Gastrocnemius medialis (tissue), 4 donors: ENCODE measurements around the gene ETS2. TPM values are rescaled to one million over a fixed set of nuclear protein-coding genes. Genes with fewer than 3 reads are reported as not detected.

Experiments used
- ATAC-seq, 2 donors: fragments of 150-250 bp; one replicate each; pipeline ENCODE4 v1.9.1; 2016
- DNase-seq, 2 donors: peaks; one replicate each; pipeline ENCODE4 v3.0.0-alpha.2; 2019
- H3K27ac ChIP-seq, 4 donors: fragments of 200-600 bp; sonication (generic); 1 replicate in 1 of 4; 2 replicates in 3 of 4; pipeline ENCODE4 v1.5.1; 2016 to 2018; ENCODE audit warnings: mild to moderate bottlenecking in 2 of 4, moderate library complexity in 1 of 4
- H3K27me3 ChIP-seq, 3 donors: fragments of 200-600 bp; sonication (generic) in 2 of 3; 1 replicate in 1 of 3; 2 replicates in 2 of 3; pipeline versions ENCODE4 v1.5.1 to v1.6.0; 2016 to 2019; ENCODE audit warnings: mild to moderate bottlenecking in 1 of 3, moderate library complexity in 1 of 3
- H3K36me3 ChIP-seq, 2 donors: fragments of 200-600 bp; sonication (generic) in 1 of 2; one replicate each; pipeline ENCODE4 v1.5.1; 2017 to 2018
- H3K4me1 ChIP-seq, 2 donors: fragments of 200-600 bp; sonication (generic) in 1 of 2; one replicate each; pipeline ENCODE4 v1.5.1; 2016 to 2017; ENCODE audit warnings: mild to moderate bottlenecking in 2 of 2
- H3K4me3 ChIP-seq, 4 donors: fragments of 200-600 bp; sonication (generic) in 3 of 4; 1 replicate in 1 of 4; 2 replicates in 3 of 4; pipeline ENCODE4 v1.5.1; 2016 to 2019; ENCODE audit warnings: mild to moderate bottlenecking in 2 of 4
- H3K9me3 ChIP-seq, 3 donors: fragments of 200-600 bp; sonication (generic) in 2 of 3; 1 replicate in 1 of 3; 2 replicates in 2 of 3; pipeline ENCODE4 v1.5.1; 2016 to 2019
- CTCF ChIP-seq, 5 experiments: fragments of 450-650 bp in 3 of 5; fragments of 200-600 bp in 2 of 5; sonication (generic) in 2 of 5; IDR thresholded peaks in 4 of 5; conservative IDR thresholded peaks in 1 of 5; 1 replicate in 4 of 5; 2 replicates in 1 of 5; pipeline ENCODE4 v1.5.1; 2016 to 2019; ENCODE audit warnings: antibody characterized with exemption in 5 of 5, mild to moderate bottlenecking in 3 of 5, moderate library complexity in 3 of 5
- POLR2A ChIP-seq, 2 donors: fragments of 450-650 bp; IDR thresholded peaks; one replicate each; pipeline ENCODE4 v1.6.1; 2017; ENCODE audit warnings: antibody characterized with exemption in 2 of 2, mild to moderate bottlenecking in 2 of 2, moderate library complexity in 2 of 2
- in situ Hi-C, 4 donors: fragments of 200-750 bp; cut with MboI; loops; one replicate each; pipeline versions ENCODE4 v1.15.0 to v1.8.0; 2017; ENCODE audit warnings: low sequenced_read_pairs in 4 of 4
- intact Hi-C: fragments of 100-400 bp; cut with DNase I; formaldehyde crosslinking; loops from one replicate; pipeline ENCODE4 v1.15.1; 2023; ENCODE audit warnings: low total_unique reads
- total RNA-seq, 4 donors: library from RNA; depleted of rRNA; stranded (reverse); fragments of >200 nt; gene quantifications; one replicate each; pipeline versions ENCODE4 v1.1.0 to v1.2.3, GENCODE V29; 2016

The ETS2 gene
- total RNA-seq, 4 donors from 2014 or later: 51.5 to 136 (median 59.3) TPM

GRCh38 chr21:38852708-38853107 lies 47.0 kb downstream of the ETS2 start:
- no peaks in the 10 kb centered on the region for H3K36me3 ChIP-seq
- DNase-seq: no peak
- peak overlapping the region; percentile 86 to 88 (median 86) for H3K27ac ChIP-seq
- in situ Hi-C loops: no loop called here
- intact Hi-C loops: loop anchor here (1.0 to 5.0 kb wide), 4 partner anchors 31 to 234 kb away; partner anchors contain the start of gene ETS2
- no peak for ATAC-seq
- TF ChIP-seq CTCF (IDR thresholded peaks at IDR 0.05 in 4 of 5, conservative IDR thresholded peaks at IDR 0.05 in 1 of 5) (no peak), POLR2A (IDR thresholded peaks at IDR 0.05) (no peak)
- H3K27me3 ChIP-seq: no peaks in the 10 kb centered on the region
- H3K9me3 ChIP-seq: no peaks in the 10 kb centered on the region
- H3K4me3 ChIP-seq: no peak overlapping the region
- peaks cover 17 to 38% of the 10 kb centered on the region in 2 donors for H3K4me1 ChIP-seq

- no peak for TF ChIP-seq CTCF (IDR thresholded peaks at IDR 0.05 in 4 of 5, conservative IDR thresholded peaks at IDR 0.05 in 1 of 5)
- peak in 1 of 2 donors; percentile 19 for TF ChIP-seq POLR2A (IDR thresholded peaks at IDR 0.05)
- no peaks in the 10 kb centered on the region for H3K36me3 ChIP-seq
- H3K9me3 ChIP-seq: no peaks in the 10 kb centered on the region
- peak; percentile 87 to 88 for ATAC-seq
- intact Hi-C loops (loop anchor here (1.0 to 5.0 kb wide), 4 partner anchors 32 to 233 kb away; partner anchors contain the start of gene ETS2), in situ Hi-C loops (no loop called here)
- H3K27me3 ChIP-seq: no peaks in the 10 kb centered on the region
- peak overlapping the region; percentile 86 to 88 (median 86) for H3K27ac ChIP-seq
- H3K4me1 ChIP-seq: peaks cover 22 to 43% of the 10 kb centered on the region in 2 donors
- no peak overlapping the region for H3K4me3 ChIP-seq
- DNase-seq: peak; percentile 96 to 99
Observed at GRCh38 chr21:38853421-38853919, 47.7 kb downstream of the ETS2 start.

- DNase-seq: peak; percentile 73 to 88
- H3K9me3 ChIP-seq: no peaks in the 10 kb centered on the region
- no peaks in the 10 kb centered on the region for H3K27me3 ChIP-seq
- ATAC-seq: peak; percentile 69 to 72
- H3K36me3 ChIP-seq: no peaks in the 10 kb centered on the region
- intact Hi-C loops (loop anchor here (1.0 kb wide), 1 partner anchor 40 kb away; no protein-coding TSS in a partner anchor), in situ Hi-C loops (no loop called here)
- peaks cover 22 to 40% of the 10 kb centered on the region in 2 donors for H3K4me1 ChIP-seq
- TF ChIP-seq CTCF (IDR thresholded peaks at IDR 0.05 in 4 of 5, conservative IDR thresholded peaks at IDR 0.05 in 1 of 5): peak in 4 of 5 experiments; percentile 15 to 33 (median 26)
- peak; percentile 51 to 57 for TF ChIP-seq POLR2A (IDR thresholded peaks at IDR 0.05)
- H3K27ac ChIP-seq: peak overlapping the region; percentile 79 to 87 (median 86)
- no peak overlapping the region for H3K4me3 ChIP-seq
Observed at GRCh38 chr21:38857152-38857825, 51.6 kb downstream of the ETS2 start.

DNA sequence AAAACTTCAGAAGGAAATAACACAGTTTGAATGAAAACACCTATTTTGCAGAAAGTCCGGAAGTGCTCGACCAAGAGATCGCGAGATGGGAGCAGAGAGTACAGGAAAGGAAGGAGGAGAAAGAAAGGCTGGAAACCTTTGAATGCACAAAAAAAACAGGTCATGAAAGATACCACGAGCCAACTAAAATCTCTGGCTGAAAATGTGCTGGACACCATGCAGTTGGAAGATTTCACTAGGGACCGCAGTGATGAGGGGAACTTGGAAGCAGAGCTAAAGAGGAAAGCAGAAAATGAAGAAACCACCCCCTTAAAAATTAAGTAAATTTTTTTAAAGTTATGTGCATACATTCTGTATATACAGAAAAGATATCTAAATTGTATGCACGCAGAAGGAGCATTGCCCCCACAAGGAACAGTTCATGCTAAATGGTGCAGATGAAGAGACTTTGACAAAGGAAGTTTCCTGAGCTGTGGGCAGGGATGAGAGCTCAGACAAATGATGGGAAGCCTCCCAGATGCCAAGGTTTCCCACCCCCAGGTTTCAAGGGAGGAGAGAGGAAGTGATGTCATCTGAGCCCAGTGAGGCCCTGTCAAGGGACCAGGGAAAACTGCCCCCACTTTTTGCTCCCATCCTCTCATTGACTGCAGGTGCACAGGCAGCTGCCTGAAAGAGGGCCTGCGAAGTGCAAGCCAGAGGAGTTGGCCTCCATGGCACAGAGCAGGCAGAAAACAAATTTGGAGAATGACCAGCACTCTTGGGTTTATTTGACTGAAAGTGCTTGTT lies 52.5 kb downstream of the ETS2 start:
- intact Hi-C loops (no loop called here), in situ Hi-C loops (no loop called here)
- H3K4me1 ChIP-seq: peaks cover 22 to 30% of the 10 kb centered on the region in 2 donors
- H3K36me3 ChIP-seq: no peaks in the 10 kb centered on the region
- H3K9me3 ChIP-seq: no peaks in the 10 kb centered on the region
- H3K4me3 ChIP-seq: no peak overlapping the region
- ATAC-seq: no peak
- H3K27ac ChIP-seq: peak overlapping the region; percentile 79 to 87 (median 86)
- no peak for TF ChIP-seq POLR2A (IDR thresholded peaks at IDR 0.05)
- TF ChIP-seq CTCF (IDR thresholded peaks at IDR 0.05 in 4 of 5, conservative IDR thresholded peaks at IDR 0.05 in 1 of 5): no peak
- H3K27me3 ChIP-seq: no peaks in the 10 kb centered on the region
- no peak for DNase-seq
